K562 (cell line): ENCODE results near the gene ZNF275.

Source experiments
- BRF1 ChIP-seq: IDR thresholded peaks from 3 replicates; pipeline ENCODE4 v1.6.1; 2011; ENCODE audit warnings: borderline replicate concordance, mild to moderate bottlenecking; ENCODE audit not compliant: insufficient read length; ENCODE audit errors: extremely low read depth
- HNRNPUL1 ChIP-seq: fragments of 200-400 bp; formaldehyde crosslinking; IDR thresholded peaks from 2 replicates; pipeline ENCODE4 v1.6.1; 2017; ENCODE audit warnings: low read length
- MTF1 ChIP-seq: fragments of 250-450 bp; sonication (Bioruptor Pico); IDR thresholded peaks from 2 replicates; pipeline ENCODE4 v1.9.0; 2021; ENCODE audit warnings: moderate library complexity, mild to moderate bottlenecking, inconsistent platforms, borderline replicate concordance
- NCOA1 ChIP-seq: fragments of 450-650 bp; IDR thresholded peaks from 2 replicates; pipeline ENCODE4 v1.6.1; 2016; ENCODE audit warnings: low read depth
- POLR2A ChIP-seq: fragments of 450-650 bp; conservative IDR thresholded peaks from 2 replicates; pipeline ENCODE4 v1.6.1; 2016
- RFX5 ChIP-seq: IDR thresholded peaks from 2 replicates; pipeline ENCODE4 v1.6.1; 2011; ENCODE audit warnings: low read depth, mild to moderate bottlenecking, improper control_type of control experiment, low read length
- TARDBP ChIP-seq: fragments of 450-650 bp; IDR thresholded peaks from 2 replicates; pipeline ENCODE4 v1.6.1; 2016
- TBP ChIP-seq: optimal IDR thresholded peaks from 2 replicates; pipeline ENCODE3; 2011; ENCODE audit warnings: low read depth, low read length, improper control_type of control experiment
- TCF7L2 ChIP-seq: fragments of 150-350 bp; IDR thresholded peaks from 2 replicates; pipeline ENCODE4 v1.6.1; 2016; ENCODE audit warnings: low read depth, mild to moderate bottlenecking, low read length, moderate library complexity
- ZNF449 ChIP-seq: fragments of 250-450 bp; sonication (Bioruptor Pico); IDR thresholded peaks from 2 replicates; pipeline ENCODE4 v1.8.0; 2022; ENCODE audit warnings: moderate library complexity, mild to moderate bottlenecking, inconsistent platforms
- TF ChIP-seq, protein P1 (sequence below), 3 experiments: IDR thresholded peaks in 2 of 3; conservative IDR thresholded peaks in 1 of 3; 2 replicates each; pipeline ENCODE4 v1.5.1; 2011 to 2012; ENCODE audit warnings: low read length in 3 of 3, mild to moderate bottlenecking in 3 of 3, control low read depth in 2 of 3, improper control_type of control experiment in 1 of 3, inconsistent platforms in 1 of 3, low read depth in 1 of 3, mixed read lengths in 1 of 3, moderate library complexity in 1 of 3; ENCODE audit not compliant: insufficient read depth in 2 of 3
- TF ChIP-seq, protein P2 (sequence below): sonication (generic); formaldehyde crosslinking; IDR thresholded peaks from 2 replicates; pipeline ENCODE4 v1.8.1; 2022; ENCODE audit warnings: missing genetic modification reagents
- TF ChIP-seq, protein P3 (sequence below): sonication (generic); formaldehyde crosslinking; IDR thresholded peaks from 2 replicates; pipeline ENCODE4 v1.8.1; 2023; ENCODE audit warnings: mild to moderate bottlenecking, missing genetic modification reagents

- no peak for TF ChIP-seq HNRNPUL1
- no peak for TF ChIP-seq TBP
- TF ChIP-seq, protein P1, sequence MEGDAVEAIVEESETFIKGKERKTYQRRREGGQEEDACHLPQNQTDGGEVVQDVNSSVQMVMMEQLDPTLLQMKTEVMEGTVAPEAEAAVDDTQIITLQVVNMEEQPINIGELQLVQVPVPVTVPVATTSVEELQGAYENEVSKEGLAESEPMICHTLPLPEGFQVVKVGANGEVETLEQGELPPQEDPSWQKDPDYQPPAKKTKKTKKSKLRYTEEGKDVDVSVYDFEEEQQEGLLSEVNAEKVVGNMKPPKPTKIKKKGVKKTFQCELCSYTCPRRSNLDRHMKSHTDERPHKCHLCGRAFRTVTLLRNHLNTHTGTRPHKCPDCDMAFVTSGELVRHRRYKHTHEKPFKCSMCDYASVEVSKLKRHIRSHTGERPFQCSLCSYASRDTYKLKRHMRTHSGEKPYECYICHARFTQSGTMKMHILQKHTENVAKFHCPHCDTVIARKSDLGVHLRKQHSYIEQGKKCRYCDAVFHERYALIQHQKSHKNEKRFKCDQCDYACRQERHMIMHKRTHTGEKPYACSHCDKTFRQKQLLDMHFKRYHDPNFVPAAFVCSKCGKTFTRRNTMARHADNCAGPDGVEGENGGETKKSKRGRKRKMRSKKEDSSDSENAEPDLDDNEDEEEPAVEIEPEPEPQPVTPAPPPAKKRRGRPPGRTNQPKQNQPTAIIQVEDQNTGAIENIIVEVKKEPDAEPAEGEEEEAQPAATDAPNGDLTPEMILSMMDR (IDR thresholded peaks at IDR 0.05 in 2 of 3, conservative IDR thresholded peaks at IDR 0.05 in 1 of 3; ENCODE audit: insufficient read depth in 2 of 3, low read depth in 1 of 3, low read length in 3 of 3), result no peak
- no peak for TF ChIP-seq POLR2A
- no peak for TF ChIP-seq TCF7L2
- TF ChIP-seq, protein P2, sequence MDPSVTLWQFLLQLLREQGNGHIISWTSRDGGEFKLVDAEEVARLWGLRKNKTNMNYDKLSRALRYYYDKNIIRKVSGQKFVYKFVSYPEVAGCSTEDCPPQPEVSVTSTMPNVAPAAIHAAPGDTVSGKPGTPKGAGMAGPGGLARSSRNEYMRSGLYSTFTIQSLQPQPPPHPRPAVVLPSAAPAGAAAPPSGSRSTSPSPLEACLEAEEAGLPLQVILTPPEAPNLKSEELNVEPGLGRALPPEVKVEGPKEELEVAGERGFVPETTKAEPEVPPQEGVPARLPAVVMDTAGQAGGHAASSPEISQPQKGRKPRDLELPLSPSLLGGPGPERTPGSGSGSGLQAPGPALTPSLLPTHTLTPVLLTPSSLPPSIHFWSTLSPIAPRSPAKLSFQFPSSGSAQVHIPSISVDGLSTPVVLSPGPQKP (CRISPR knock-in tag), result no peak
- no peak for TF ChIP-seq ZNF449 (CRISPR knock-in tag)
- no peak for TF ChIP-seq RFX5
- TF ChIP-seq BRF1, result no peak
- no peak for TF ChIP-seq NCOA1
- no peak for TF ChIP-seq TARDBP
- TF ChIP-seq, protein P3, sequence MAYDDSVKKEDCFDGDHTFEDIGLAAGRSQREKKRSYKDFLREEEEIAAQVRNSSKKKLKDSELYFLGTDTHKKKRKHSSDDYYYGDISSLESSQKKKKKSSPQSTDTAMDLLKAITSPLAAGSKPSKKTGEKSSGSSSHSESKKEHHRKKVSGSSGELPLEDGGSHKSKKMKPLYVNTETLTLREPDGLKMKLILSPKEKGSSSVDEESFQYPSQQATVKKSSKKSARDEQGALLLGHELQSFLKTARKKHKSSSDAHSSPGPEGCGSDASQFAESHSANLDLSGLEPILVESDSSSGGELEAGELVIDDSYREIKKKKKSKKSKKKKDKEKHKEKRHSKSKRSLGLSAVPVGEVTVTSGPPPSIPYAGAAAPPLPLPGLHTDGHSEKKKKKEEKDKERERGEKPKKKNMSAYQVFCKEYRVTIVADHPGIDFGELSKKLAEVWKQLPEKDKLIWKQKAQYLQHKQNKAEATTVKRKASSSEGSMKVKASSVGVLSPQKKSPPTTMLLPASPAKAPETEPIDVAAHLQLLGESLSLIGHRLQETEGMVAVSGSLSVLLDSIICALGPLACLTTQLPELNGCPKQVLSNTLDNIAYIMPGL (CRISPR knock-in tag), result no peak
- TF ChIP-seq MTF1 (CRISPR knock-in tag), result no peak
Observed at GRCh38 chrX:153334654-153335295, 822 bp downstream of the ZNF275 start.
